GM21737 (cell line): Measurements from ENCODE around the gene SPATA12.

ENCODE experiments used
- ATAC-seq: cut with Tn5 transposase; IDR thresholded peaks from one replicate; pipeline ENCODE4 v1.9.1; 2021; ENCODE audit warnings: mild to moderate bottlenecking, moderate library complexity; ENCODE audit not compliant: unreplicated experiment

SPATA12 gene

GRCh38 chr3:57060089-57060821, at the start of gene SPATA12:
TSS of gene SPATA12 (plus strand) at chr3:57060664. CDS start at chr3:57073695, 13,031 bp downstream.
- no peak for ATAC-seq

- ATAC-seq, result no peak
These were observed 49.4 kb upstream of the SPATA12 start for GRCh38 chr3:57011022-57011421.

- ATAC-seq, result no peak
These were observed 47.6 kb upstream of the SPATA12 start for GRCh38 chr3:57012847-57013246.

- ATAC-seq, result no peak
These were observed 45.1 kb upstream of the SPATA12 start for GRCh38 chr3:57015350-57015729.

GRCh38 chr3:57015912-57016311, 44.6 kb upstream of the SPATA12 start:
- no peak for ATAC-seq

GRCh38 chr3:57017459-57017845, 43.0 kb upstream of the SPATA12 start:
- ATAC-seq, result no peak

- ATAC-seq, result no peak
These were observed 42.2 kb upstream of the SPATA12 start for GRCh38 chr3:57018246-57018645.

GRCh38 chr3:57019057-57019456, 41.4 kb upstream of the SPATA12 start:
- ATAC-seq, result no peak

GRCh38 chr3:57025237-57025636, 35.2 kb upstream of the SPATA12 start:
- no peak for ATAC-seq

- ATAC-seq, result no peak
These were observed 33.5 kb upstream of the SPATA12 start for GRCh38 chr3:57026944-57027343.

GRCh38 chr3:57029383-57029782, 31.1 kb upstream of the SPATA12 start:
- ATAC-seq, result no peak

GRCh38 chr3:57029924-57030323, 30.5 kb upstream of the SPATA12 start:
- ATAC-seq, result no peak

GRCh38 chr3:57030721-57031120, 29.7 kb upstream of the SPATA12 start:
- ATAC-seq, result no peak

GRCh38 chr3:57031631-57032541, 28.6 kb upstream of the SPATA12 start:
- ATAC-seq, result no peak

GRCh38 chr3:57036952-57037351, 23.5 kb upstream of the SPATA12 start:
- no peak for ATAC-seq

GRCh38 chr3:57038466-57039164, 21.8 kb upstream of the SPATA12 start:
- no peak for ATAC-seq

- no peak for ATAC-seq
These were observed 18.8 kb upstream of the SPATA12 start for GRCh38 chr3:57041674-57042073.

- ATAC-seq, result no peak
These were observed 16.9 kb upstream of the SPATA12 start for GRCh38 chr3:57043518-57043917.

- no peak for ATAC-seq
These were observed 14.2 kb upstream of the SPATA12 start for GRCh38 chr3:57046101-57046765.

GRCh38 chr3:57048052-57048671, 12.3 kb upstream of the SPATA12 start:
- ATAC-seq, result no peak
